Common myeloid progenitor, CD34-positive (primary cell): ENCODE results near the gene PHLPP1.

Source experiments
- CTCF ChIA-PET: fragments of 350-600 bp; sonication (Branson Sonifier 250); formaldehyde crosslinking; loops from one replicate; lab custom pipeline; 2021; ENCODE audit warnings: antibody characterized with exemption; lab: Charles Lee
- POLR2A ChIA-PET: fragments of 350-600 bp; sonication (Branson Sonifier 250); formaldehyde crosslinking; loops from one replicate; lab custom pipeline; 2021; ENCODE audit warnings: antibody characterized with exemption; lab: Charles Lee
- DNase-seq, 3 donors: peaks; one replicate each; pipeline versions ENCODE4 v3.0.0 to v3.0.0-alpha.2; 2013
- H3K27ac ChIP-seq, 2 experiments: 1 replicate in 1 of 2; 2 replicates in 1 of 2; pipeline ENCODE4 v1.7.0; 2013; ENCODE audit warnings: inconsistent platforms in 2 of 2, low read length in 2 of 2, mild to moderate bottlenecking in 2 of 2, low read depth in 1 of 2, moderate library complexity in 1 of 2; ENCODE audit not compliant: severe bottlenecking in 2 of 2, insufficient read depth in 1 of 2, poor library complexity in 1 of 2
- H3K27me3 ChIP-seq, 5 experiments: replicated peaks in 2 of 5; 1 replicate in 3 of 5; 2 replicates in 2 of 5; pipeline versions ENCODE4 v1.6.1 to v1.7.0; 2013; ENCODE audit warnings: low read length in 4 of 5, mild to moderate bottlenecking in 2 of 5, moderate library complexity in 2 of 5, inconsistent platforms in 1 of 5; ENCODE audit not compliant: insufficient read depth in 5 of 5, control insufficient read depth in 4 of 5
- H3K36me3 ChIP-seq, 4 experiments: 1 replicate in 2 of 4; 2 replicates in 2 of 4; pipeline versions ENCODE4 v1.6.1 to v1.7.0; 2013; ENCODE audit warnings: low read length in 3 of 4, control low read depth in 1 of 4, mild to moderate bottlenecking in 1 of 4; ENCODE audit not compliant: control insufficient read depth in 4 of 4, insufficient read depth in 4 of 4
- H3K4me1 ChIP-seq, 4 experiments: 1 replicate in 3 of 4; 2 replicates in 1 of 4; pipeline versions ENCODE4 v1.6.1 to v1.7.1; 2013; ENCODE audit warnings: low read length in 3 of 4, mild to moderate bottlenecking in 3 of 4, control low read depth in 1 of 4, inconsistent platforms in 1 of 4, moderate library complexity in 1 of 4; ENCODE audit not compliant: control insufficient read depth in 4 of 4, insufficient read depth in 4 of 4; ENCODE audit errors: control extremely low read depth in 1 of 4
- H3K4me3 ChIP-seq, 7 experiments: 1 replicate in 4 of 7; 2 replicates in 3 of 7; pipeline versions ENCODE4 v1.5.1 to v1.7.0; 2013; ENCODE audit warnings: mild to moderate bottlenecking in 7 of 7, low read length in 6 of 7, moderate library complexity in 6 of 7, inconsistent platforms in 2 of 7, low read depth in 2 of 7, control low read depth in 1 of 7; ENCODE audit not compliant: insufficient read depth in 4 of 7, control insufficient read depth in 1 of 7; ENCODE audit errors: extremely low read depth in 1 of 7
- H3K9me3 ChIP-seq, 5 experiments: 1 replicate in 4 of 5; 2 replicates in 1 of 5; pipeline versions ENCODE4 v1.6.1 to v1.7.1; 2013; ENCODE audit warnings: low read length in 4 of 5, mild to moderate bottlenecking in 2 of 5, inconsistent platforms in 1 of 5, low read depth in 1 of 5, moderate library complexity in 1 of 5; ENCODE audit not compliant: control insufficient read depth in 4 of 5, insufficient read depth in 2 of 5; ENCODE audit errors: control extremely low read depth in 1 of 5
- WGBS: methylation state at CpG from one replicate; pipeline ENCODE4 v1.1.5; 2013; ENCODE audit not compliant: insufficient coverage; 5-methylcytosine and 5-hydroxymethylcytosine counted together

PHLPP1 gene

GRCh38 chr18:62954366-62954765, 239.0 kb downstream of the PHLPP1 start:
- POLR2A ChIA-PET = no interaction called here
- no CpG with 5 or more reads among the region's 2 CpGs for WGBS
- no peaks in the 10 kb centered on the region for H3K27me3 ChIP-seq
- no peak overlapping the region for H3K27ac ChIP-seq
- H3K36me3 ChIP-seq = peaks cover 0 to 7% (median 3%) of the 10 kb centered on the region in 4 experiments
- CTCF ChIA-PET = interaction anchor here (1.7 to 2.0 kb wide), 4 partner anchors 10 to 239 kb away, joined by 5 to 9 read pairs (median 6); partner anchors contain the start of gene PHLPP1
- H3K4me3 ChIP-seq = no peak overlapping the region
- no peaks in the 10 kb centered on the region for H3K9me3 ChIP-seq
- peaks cover 21 to 42% (median 30%) of the 10 kb centered on the region in 4 experiments for H3K4me1 ChIP-seq
- peak in 2 of 3 donors; percentile 29 to 41 for DNase-seq

GRCh38 chr18:62957885-62958472, 242.6 kb downstream of the PHLPP1 start:
- no peaks in the 10 kb centered on the region for H3K9me3 ChIP-seq
- ChIA-PET POLR2A (no interaction called here), CTCF (interaction anchor here (0.8 to 3.7 kb wide), 17 partner anchors 9 to 374 kb away, joined by 3 to 15 read pairs (median 5); partner anchors contain the start of gene PHLPP1)
- H3K4me3 ChIP-seq = no peak overlapping the region
- peaks cover 13 to 23% (median 19%) of the 10 kb centered on the region in 4 experiments for H3K4me1 ChIP-seq
- peak; percentile 46 to 70 (median 67) for DNase-seq
- H3K36me3 ChIP-seq = peaks cover 0 to 11% (median 3%) of the 10 kb centered on the region in 4 experiments
- H3K27ac ChIP-seq = no peak overlapping the region
- 95% methylated on average over 6 of the region's 9 CpGs for WGBS
- no peaks in the 10 kb centered on the region for H3K27me3 ChIP-seq

DNA sequence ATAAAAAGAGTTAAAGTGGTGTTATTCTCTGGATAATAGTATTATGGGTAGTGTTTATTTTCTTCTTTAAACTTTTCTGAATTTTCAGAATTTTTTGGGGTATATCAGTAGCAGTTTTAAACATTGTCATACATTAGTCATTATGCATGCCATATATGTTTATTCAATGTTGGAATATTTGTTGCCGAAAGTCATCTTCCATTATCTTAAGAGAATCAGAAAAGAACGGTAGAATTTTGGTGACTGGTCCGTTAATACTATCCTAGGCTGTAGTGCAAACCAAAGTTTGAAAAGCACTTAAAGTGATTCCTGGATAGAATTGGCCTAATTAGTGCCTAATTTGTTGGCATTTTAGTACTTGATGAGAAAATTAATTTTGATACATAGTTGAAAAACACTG, 244.1 kb downstream of the PHLPP1 start:
- Histone ChIP-seq H3K4me1 (peaks cover 2 to 8% (median 7%) of the 10 kb centered on the region in 4 experiments), H3K4me3 (no peak overlapping the region), H3K27ac (no peak overlapping the region), H3K36me3 (peaks cover 3 to 22% (median 11%) of the 10 kb centered on the region in 4 experiments), H3K9me3 (no peaks in the 10 kb centered on the region), H3K27me3 (no peaks in the 10 kb centered on the region)
- POLR2A ChIA-PET = no interaction called here
- CTCF ChIA-PET = interaction anchor here (0.7 to 2.0 kb wide), 5 partner anchors 11 to 373 kb away, joined by 3 to 11 read pairs (median 5); no protein-coding TSS in a partner anchor
- no peak for DNase-seq
- WGBS = 100% methylated on average over 3 of the region's 3 CpGs

GRCh38 chr18:62963507-62963906, 248.2 kb downstream of the PHLPP1 start:
- WGBS = 100% methylated on average over 1 of the region's 3 CpGs
- H3K9me3 ChIP-seq = no peaks in the 10 kb centered on the region
- CTCF ChIA-PET = interaction anchor here (0.6 to 1.3 kb wide), 5 partner anchors 15 to 379 kb away, joined by 3 read pairs; no protein-coding TSS in a partner anchor
- DNase-seq = no peak
- H3K36me3 ChIP-seq = peaks cover 3 to 23% (median 15%) of the 10 kb centered on the region in 4 experiments
- no peak overlapping the region for H3K4me3 ChIP-seq
- H3K4me1 ChIP-seq = no peaks in the 10 kb centered on the region
- no peaks in the 10 kb centered on the region for H3K27me3 ChIP-seq
- H3K27ac ChIP-seq = no peak overlapping the region
- POLR2A ChIA-PET = no interaction called here

- no peak for DNase-seq
- POLR2A ChIA-PET = no interaction called here
- Histone ChIP-seq H3K9me3 (no peaks in the 10 kb centered on the region), H3K4me1 (no peaks in the 10 kb centered on the region), H3K4me3 (no peak overlapping the region), H3K36me3 (peaks cover 3 to 21% (median 14%) of the 10 kb centered on the region in 4 experiments), H3K27me3 (no peaks in the 10 kb centered on the region), H3K27ac (no peak overlapping the region)
- WGBS = no CpG with 5 or more reads among the region's 1 CpG
- CTCF ChIA-PET = interaction anchor here (0.7 to 1.3 kb wide), 3 partner anchors 9 to 377 kb away, joined by 3 read pairs; no protein-coding TSS in a partner anchor
Observed at GRCh38 chr18:62964432-62964831, 249.1 kb downstream of the PHLPP1 start.

DNA sequence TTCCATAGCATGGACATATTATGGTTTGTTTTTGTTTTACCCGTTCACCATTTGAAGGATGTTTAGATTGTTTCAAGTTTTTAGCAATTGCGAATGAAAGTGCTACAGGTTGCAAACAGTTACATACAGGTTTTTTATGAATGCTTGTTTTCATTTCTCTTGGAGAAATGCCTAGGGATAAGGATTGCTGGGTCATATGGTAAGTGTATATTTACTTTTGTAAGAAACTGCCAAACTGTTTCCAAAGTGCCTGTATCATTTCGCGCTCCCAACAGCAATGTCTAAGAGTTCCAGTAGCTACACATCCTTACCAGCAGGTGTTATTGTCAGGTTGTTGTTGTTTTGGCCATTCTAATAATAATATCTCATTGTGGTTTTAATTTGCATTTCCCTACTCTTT, 251.7 kb downstream of the PHLPP1 start:
- ChIA-PET POLR2A (no interaction called here), CTCF (interaction anchor here (0.8 kb wide), 1 partner anchor 13 kb away, joined by 3 read pairs; no protein-coding TSS in a partner anchor)
- Histone ChIP-seq H3K4me3 (no peak overlapping the region), H3K27me3 (no peaks in the 10 kb centered on the region), H3K27ac (no peak overlapping the region), H3K36me3 (peaks cover 3 to 21% (median 14%) of the 10 kb centered on the region in 4 experiments), H3K4me1 (no peaks in the 10 kb centered on the region), H3K9me3 (no peaks in the 10 kb centered on the region)
- DNase-seq = no peak
- WGBS = 100% methylated on average over 1 of the region's 4 CpGs

DNA sequence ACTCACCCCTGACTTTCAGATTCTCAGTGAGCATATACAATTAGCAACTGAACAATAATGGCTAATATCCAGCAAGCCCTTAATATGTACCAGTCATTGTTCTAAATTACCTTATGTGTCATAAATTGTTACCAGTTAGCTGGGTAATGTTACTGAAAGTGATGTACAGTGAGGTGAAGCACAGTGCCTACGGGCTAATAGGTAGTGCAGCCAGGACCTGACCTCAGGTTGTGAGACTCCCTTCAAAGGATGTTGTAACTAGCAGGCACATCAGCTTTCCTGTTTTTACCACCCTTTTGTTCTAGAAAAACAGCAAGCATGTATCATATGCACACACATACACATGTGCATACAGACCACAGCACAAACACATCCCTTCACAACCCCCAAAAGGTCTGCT, 258.3 kb downstream of the PHLPP1 start:
- POLR2A ChIA-PET = no interaction called here
- WGBS = 100% methylated on average over 1 of the region's 1 CpG
- no peak for DNase-seq
- peaks cover 10 to 53% (median 29%) of the 10 kb centered on the region in 4 experiments for H3K36me3 ChIP-seq
- H3K4me1 ChIP-seq = no peaks in the 10 kb centered on the region
- H3K9me3 ChIP-seq = no peaks in the 10 kb centered on the region
- H3K27ac ChIP-seq = no peak overlapping the region
- H3K4me3 ChIP-seq = no peak overlapping the region
- CTCF ChIA-PET = interaction anchor here (1.2 to 1.8 kb wide), 2 partner anchors 9 to 389 kb away, joined by 5 to 13 read pairs; no protein-coding TSS in a partner anchor
- H3K27me3 ChIP-seq = no peaks in the 10 kb centered on the region
